SKM-1 treated with dmso at 0.1 percent for 144 hours (cell line): ENCODE results near the gene CHD5.

Source experiments
- DNase-seq: peaks from one replicate; lab custom pipeline; 2025; ENCODE audit not compliant: unreplicated experiment; lab: John Stamatoyannopoulos, UW

Gene CHD5

GRCh38 chr1:6174621-6175410 lies 5.3 kb downstream of the CHD5 start:
- no peak for DNase-seq

DNA sequence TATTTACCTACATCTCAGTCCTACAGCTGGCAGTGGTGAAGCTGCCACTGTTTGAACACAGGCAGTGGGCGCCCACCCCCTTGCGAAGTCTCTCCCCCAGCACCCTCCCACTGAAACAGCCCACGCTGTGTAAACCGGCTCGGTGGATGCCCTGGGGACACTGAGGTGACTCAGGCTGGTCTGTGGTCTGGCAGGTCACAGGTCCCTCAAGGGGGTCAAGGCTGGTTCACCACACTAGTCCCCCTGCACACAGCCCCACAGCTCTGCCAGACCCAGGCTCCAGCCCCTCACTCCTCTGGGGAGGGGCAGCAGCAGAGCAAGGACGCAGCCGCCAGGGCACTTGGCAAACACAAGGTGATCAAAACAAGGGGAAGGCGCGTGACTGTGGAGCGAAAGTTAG lies 7.6 kb downstream of the CHD5 start:
- no peak for DNase-seq

DNA sequence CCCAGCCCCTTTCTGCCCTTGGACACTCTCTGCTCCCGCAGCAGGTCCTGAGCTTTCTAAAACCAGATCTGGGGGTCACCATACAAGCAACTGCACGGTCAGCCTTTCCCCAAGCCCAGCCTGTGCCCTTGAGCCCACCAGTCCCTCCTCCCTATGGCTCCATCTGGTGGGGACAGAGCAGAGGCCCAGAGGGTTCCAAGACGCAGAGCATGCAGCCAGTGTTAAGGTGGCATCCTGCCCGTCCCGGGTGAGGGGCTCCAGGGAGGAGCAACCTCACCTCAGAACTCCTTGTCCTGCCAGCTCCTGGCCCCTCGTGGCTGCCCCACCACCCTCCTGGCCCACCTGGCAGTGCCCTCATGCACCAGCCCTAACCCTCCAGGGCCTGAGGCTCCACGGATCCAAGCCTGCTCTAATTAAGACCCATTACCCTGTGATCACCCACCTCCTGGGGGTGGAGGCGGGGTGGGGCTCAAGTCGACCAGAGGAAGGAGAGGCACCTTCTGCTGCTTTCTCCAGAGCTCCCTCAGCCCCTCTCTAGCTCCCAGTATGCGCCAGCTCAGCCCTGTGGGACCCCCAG lies 8.5 kb downstream of the CHD5 start:
- DNase-seq, result no peak

DNA sequence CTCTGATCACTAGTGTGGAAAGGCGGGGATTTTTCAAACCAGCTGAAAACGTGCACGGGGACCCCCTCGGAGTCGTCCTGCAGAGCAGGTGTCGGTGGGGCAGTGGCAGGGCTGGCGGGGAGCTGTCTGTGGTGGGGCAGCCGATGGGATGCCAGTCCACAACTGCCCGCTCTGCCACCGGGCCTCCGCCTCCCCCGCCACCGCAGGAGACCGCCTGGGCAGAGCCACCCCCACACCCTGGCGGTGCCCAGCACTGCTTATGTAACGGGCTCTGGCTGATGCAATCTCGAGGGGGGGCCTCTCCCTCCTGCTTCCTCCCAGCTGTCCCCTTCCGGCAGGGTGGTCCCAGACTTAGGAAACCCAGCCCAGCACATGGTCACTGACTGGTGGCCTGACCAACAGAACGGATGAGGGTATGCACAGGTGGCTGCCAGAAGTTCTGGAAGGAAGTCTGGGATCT lies 9.3 kb downstream of the CHD5 start:
- no peak for DNase-seq

DNA sequence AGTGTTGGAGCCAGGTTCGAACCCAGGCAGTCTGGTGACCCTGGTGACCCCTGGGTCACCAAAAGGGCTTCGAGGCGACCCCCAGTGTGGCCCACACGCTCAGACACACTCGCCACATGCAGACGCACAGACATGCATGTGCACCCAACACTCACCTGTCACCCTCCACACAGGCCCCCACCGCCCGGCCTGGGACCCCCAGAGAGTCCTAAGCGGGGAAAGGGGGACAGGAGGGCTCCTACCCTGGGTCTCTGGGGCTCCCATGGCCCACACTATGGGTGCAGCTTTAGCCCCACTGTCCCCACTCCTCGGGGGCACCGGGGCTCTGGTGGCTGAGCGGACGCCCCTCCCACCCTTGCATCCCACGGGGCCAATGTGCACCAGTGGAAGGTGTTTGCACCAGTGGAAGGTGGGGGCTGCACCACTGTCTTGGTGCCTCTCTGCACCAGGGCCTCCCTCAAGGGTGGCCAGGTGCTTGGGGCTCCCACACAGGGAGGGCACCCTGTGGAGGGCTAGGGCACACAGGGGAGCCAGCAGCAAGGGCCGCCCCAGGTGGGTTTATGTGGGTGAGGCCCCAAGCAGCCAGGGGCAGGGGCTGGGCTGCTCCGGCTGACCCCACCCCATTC lies 9.9 kb downstream of the CHD5 start:
- no peak for DNase-seq

- no peak for DNase-seq
Measured at GRCh38 chr1:6168947-6169586, 11.1 kb downstream of the CHD5 start.

DNA sequence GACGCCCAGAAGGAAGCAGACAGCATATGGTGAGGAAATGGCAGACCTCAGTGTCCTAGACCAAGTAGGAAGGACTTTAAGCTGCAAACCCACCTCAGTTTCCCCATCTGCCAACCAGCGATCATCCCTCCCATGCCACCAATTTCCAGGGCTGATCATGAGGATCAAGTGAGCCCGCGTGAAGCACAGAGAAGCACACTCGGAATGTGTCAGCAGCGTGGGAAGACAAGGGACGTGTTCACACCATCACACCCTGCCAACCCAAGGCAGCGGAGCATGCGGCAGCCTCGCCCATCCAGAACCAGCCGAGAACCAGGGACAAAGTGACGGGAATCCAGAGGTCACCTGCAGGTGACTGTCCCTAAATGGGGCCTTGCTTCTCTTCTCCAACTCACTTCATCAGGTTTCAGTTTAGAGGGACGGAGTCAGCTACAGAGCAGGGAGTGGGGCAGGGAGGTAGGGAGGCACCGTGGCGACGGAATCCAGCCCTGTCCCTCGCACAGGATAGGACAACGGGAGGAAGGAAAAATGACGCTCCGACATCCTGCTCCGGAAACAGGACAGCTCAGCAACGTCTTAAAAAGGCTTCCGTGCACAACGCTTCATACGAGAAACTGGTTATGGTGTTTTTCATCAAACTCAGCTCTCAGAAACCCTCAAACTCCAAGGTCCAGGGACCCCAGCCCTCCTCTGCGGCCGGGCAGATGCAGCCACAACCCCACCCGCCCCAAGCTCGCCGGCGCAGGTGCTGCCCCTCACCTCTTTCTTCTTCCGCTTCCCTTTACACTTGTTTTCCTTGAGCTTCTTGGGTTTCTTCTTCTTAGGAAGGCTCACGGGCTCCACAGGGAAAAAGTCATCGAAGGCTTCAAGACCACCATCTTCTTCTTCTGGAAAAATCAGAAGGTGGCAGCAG lies 12.5 kb downstream of the CHD5 start:
- DNase-seq, result no peak

- DNase-seq, result no peak
Measured at GRCh38 chr1:6166655-6167390, 13.3 kb downstream of the CHD5 start.

- no peak for DNase-seq
Measured at GRCh38 chr1:6166221-6166620, 13.9 kb downstream of the CHD5 start.

DNA sequence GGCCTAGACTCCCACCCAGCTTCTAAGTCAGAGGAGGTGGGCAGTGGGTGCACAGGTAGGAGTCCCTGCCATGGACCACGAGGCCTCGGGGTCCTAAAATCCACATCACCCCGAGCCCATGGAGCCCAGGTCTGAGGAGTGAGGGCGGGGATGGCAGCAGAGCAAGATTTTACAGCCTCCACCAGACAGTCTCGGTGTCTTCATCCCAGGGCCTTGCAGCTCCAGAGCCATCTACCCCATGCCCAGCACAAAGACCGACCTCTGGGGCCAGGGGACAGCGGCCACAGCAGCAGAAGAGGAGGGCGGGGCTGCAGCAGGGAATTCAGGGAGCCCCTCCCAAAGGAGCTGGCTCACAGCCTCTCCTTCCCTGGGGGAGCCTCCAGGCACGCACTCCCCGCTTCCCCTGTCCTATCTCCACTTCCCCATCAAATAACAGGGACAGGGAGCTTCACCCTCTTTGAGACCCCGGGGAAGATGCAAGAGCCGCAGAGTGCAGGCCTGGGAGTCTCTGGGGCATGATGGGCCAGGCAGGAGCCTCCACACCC lies 14.6 kb downstream of the CHD5 start:
- no peak for DNase-seq

DNA sequence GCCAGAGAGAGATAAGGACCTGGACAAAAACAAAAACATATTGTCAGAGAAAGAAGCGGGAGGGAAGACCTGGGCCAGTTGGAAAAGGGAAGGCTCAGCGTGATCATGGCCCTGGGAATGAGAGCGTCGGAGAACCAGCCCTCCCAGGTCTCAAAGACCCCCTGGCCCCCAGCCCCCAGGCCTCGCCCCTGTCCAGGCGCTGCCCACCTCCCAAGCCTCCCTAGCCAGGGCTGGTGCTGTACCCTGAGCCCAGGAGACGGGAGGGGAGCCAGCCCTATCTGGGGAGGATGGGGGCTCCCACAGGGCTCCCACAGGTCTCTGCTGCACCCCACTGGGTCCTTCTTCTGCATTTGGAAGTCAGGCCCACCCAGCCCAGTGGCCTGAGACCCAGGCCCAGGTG lies 15.1 kb downstream of the CHD5 start:
- DNase-seq, result no peak

GRCh38 chr1:6163973-6164617 lies 16.0 kb downstream of the CHD5 start:
- DNase-seq, result no peak

GRCh38 chr1:6163191-6163972 lies 16.7 kb downstream of the CHD5 start:
- no peak for DNase-seq

GRCh38 chr1:6162773-6163172 lies 17.3 kb downstream of the CHD5 start:
- no peak for DNase-seq

DNA sequence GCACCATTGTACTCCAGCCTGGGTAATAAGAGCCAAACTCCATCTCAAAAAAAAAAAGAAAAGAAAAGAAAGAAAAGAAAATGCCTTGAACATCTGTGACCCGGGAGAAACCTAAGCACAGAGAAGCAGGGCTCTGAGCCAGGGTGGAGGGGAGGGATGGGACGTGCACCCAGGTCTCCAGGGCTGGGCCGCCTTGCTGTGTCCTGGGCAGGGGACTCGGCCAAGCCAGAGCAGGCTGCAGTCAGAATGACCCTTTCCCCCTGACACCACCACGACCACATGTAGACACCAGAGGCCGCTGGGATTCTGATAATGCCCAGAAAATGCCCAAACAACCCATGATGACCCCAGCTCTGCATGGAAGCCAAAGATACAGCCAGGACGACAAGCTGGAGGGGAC lies 17.8 kb downstream of the CHD5 start:
- no peak for DNase-seq

DNA sequence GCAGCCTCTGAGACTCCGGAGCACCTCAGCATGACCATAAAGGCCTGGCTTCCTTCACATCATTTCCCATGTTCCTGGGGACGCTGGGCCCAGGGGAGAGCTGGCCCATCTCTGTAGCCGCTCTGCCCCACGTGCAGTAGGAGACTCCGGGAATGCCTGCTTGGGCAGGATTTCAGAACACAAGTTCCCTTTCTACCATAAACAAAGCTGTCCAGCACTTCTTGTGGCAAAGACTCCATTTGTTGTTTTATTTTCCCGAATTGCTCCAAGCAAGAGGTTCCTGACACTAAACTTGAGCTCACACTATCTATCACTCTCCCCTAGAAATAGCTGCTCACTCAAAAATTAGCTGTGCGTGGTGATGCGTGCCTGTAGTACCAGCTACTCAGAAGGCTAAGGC lies 21.9 kb downstream of the CHD5 start:
- no peak for DNase-seq

- DNase-seq, result no peak
Measured at GRCh38 chr1:6157528-6158174, 22.5 kb downstream of the CHD5 start.

DNA sequence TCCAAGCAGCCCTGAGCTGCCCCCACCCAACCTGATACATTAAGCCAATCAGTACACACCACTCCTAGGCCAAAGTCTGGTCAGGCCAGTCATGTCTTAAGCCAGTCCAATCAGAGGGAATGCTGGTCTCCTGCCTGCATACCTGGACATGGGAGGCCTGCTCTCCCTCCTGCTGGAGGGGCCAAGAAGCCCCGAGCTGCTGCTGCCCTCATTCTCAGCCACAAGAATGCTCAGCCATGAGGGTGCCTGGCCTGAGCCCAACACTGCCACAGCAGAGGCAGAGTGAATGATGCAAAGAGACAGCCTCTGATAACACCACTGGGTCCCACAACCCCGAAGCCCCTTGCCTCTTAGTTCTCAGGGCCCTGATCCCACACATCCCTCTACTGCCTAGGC lies 23.0 kb downstream of the CHD5 start:
- DNase-seq, result no peak
